HG02943 (cell line): ENCODE results near the gene TAPT1.
"Not testable (repeated sequence)": the region's sequence is repeated elsewhere in the genome, so short reads cannot be mapped to it uniquely, and the experiment has no call there.

ENCODE experiments used
- ATAC-seq: cut with Tn5 transposase; IDR thresholded peaks from one replicate; pipeline ENCODE4 v1.9.1; 2021; ENCODE audit warnings: mild to moderate bottlenecking, low read depth, moderate library complexity; ENCODE audit not compliant: unreplicated experiment

TAPT1 gene, protein sequence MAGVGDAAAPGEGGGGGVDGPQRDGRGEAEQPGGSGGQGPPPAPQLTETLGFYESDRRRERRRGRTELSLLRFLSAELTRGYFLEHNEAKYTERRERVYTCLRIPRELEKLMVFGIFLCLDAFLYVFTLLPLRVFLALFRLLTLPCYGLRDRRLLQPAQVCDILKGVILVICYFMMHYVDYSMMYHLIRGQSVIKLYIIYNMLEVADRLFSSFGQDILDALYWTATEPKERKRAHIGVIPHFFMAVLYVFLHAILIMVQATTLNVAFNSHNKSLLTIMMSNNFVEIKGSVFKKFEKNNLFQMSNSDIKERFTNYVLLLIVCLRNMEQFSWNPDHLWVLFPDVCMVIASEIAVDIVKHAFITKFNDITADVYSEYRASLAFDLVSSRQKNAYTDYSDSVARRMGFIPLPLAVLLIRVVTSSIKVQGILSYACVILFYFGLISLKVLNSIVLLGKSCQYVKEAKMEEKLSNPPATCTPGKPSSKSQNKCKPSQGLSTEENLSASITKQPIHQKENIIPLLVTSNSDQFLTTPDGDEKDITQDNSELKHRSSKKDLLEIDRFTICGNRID

DNA sequence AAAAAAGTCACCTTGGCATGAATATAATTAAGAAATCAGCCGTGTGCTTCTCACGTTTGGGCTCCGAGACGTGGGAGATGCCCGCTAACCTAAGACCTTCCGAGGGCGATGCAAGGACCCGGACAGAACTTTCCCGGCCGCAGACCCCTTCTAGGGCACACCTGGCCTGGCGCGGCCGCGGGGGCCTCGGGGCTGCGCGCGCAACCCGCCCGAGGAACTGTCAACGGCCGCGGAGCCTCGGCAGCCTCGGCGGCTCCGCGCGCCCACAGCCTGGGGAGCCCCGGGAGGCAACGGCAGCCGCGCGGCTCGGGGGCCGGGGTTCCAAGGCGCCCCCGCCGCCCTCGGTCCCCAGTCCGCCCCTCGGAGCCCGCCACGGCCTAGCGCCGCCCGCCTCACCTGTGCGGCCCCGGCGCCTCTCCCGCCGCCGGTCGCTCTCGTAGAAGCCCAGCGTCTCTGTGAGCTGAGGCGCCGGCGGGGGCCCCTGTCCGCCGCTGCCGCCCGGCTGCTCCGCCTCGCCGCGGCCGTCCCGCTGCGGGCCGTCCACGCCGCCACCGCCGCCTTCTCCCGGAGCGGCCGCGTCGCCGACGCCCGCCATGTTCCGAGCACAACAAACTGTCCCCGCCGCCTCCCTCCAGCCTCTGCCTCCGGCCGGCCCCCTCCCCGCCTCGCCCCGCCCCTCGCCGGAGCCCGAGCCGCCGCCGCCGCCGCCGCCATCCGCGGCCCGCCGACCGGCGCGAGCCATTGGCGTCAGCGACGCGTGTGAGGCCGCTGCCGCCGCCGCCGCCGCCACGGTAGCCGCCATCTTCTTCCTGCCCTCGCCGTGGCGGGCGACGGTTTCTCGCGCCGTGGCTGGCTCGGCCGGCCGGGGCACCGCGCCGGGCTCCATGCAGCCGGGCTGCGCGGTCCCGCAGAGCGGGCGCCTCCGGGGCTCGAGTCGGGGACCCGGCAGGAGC lies at the start of gene TAPT1:
Gene TAPT1 (minus strand): TSS at position 609 of the 953 bp plus-strand sequence. CDS start 14 bp downstream, at position 595.
- ATAC-seq, result peak; percentile 59

DNA sequence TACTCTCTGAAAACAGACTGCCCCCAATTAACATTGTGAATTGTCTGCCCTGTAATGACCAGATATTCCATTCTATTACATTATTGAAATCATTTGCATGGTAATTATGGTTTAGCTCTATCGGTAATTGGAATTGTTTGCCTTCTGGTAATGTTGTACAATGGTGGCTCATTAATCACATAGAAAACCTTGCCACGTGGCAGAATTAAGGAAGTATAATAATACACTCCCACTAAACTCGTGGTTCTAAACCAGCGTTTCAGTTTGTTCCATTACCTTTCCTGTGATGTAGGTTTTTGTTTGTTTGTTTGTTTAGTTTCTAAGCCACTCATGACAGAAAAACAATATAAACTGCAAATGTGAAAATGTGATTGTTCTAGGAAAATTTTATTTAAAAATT lies 45.1 kb upstream of the TAPT1 start:
- no peak for ATAC-seq

DNA sequence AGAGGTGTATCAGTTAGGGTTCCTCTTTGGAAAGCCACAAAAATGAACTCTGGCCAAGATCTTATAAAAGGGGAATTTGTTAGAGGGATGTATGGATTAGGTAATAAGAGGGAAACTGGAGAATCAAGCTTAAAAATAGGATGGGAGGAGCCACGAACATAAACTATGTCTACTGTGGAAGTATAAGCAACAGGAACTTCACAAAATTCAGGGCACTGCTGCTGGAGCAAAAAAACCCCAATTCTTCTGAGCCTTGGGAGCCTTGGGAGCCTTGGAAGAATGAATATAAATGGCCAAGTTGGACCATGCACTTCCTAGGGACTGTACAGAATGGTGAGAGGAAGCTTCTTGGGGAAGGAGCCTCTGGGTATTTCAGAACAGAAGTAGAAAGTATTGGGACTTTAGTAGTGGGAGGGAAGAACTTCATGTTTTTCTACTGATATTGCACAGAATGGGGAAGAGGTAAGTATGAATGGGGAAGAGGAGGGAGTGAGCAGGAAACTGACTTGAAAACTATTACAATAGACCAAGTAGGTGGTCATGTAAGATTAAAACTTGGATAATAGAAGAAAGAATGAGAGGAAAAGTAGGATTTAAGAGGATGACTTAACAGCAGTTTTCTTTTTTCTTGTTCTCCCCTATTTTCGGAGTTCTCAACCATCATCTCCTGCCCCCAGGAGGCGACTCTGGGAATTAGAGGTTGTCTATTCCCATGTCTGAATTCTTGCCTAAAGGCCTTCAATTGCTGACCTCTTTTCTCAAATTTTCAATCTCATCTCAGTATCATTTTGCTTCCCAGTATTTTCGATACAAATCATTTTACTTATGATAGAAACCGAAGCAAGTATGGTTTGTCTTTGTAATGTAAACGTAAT lies 44.4 kb upstream of the TAPT1 start:
- no peak for ATAC-seq

GRCh38 chr4:16269742-16270453 lies 43.6 kb upstream of the TAPT1 start:
- ATAC-seq, result not testable (repeated sequence)

- no peak for ATAC-seq
Measured at GRCh38 chr4:16269240-16269639, 43.0 kb upstream of the TAPT1 start.

DNA sequence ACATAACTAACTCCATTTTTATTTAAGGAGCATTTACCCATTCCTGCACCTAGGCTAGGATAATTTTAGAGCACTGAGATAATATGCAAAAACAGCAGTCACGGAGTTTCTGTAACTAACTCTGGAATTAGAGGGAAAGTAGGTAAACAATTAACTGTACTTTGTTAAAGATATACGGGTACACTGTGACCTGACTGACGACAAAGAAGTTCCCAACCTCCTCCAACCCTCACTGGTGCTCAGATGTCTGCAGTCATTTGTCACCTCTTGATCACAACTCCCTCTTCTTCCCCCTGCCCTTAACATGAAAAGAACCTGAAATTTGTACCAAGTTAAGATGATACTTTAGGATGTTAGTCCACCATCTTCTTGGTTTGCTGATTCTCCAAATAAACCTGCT lies 42.0 kb upstream of the TAPT1 start:
- no peak for ATAC-seq

GRCh38 chr4:16267639-16268038 lies 41.4 kb upstream of the TAPT1 start:
- no peak for ATAC-seq

- no peak for ATAC-seq
Measured at GRCh38 chr4:16265820-16266219, 39.5 kb upstream of the TAPT1 start.

DNA sequence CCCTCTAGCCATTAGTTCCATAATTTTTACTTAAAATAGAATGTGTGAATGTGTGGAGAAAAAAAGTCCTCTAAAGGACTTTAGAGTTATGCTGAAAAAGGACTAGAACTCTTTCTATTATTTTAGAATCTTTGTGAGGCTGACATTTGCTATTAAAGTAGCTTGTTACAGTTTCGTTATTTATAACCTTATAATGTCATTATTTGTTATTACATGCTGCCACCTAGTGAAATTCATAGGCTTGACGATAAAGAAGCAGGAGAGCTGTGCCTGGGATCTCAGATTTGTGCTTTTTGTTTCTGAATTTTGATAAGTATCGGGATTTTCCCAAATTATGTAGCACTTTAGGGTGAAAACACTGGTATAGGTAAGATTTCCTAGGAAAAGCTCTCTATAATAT lies 38.5 kb upstream of the TAPT1 start:
- no peak for ATAC-seq

- no peak for ATAC-seq
Measured at GRCh38 chr4:16263056-16263455, 36.8 kb upstream of the TAPT1 start.

- no peak for ATAC-seq
Measured at GRCh38 chr4:16262188-16262587, 35.9 kb upstream of the TAPT1 start.

- no peak for ATAC-seq
Measured at GRCh38 chr4:16261313-16261878, 35.1 kb upstream of the TAPT1 start.

GRCh38 chr4:16259889-16260246 lies 33.6 kb upstream of the TAPT1 start:
- no peak for ATAC-seq

GRCh38 chr4:16259241-16259888 lies 33.1 kb upstream of the TAPT1 start:
- no peak for ATAC-seq

DNA sequence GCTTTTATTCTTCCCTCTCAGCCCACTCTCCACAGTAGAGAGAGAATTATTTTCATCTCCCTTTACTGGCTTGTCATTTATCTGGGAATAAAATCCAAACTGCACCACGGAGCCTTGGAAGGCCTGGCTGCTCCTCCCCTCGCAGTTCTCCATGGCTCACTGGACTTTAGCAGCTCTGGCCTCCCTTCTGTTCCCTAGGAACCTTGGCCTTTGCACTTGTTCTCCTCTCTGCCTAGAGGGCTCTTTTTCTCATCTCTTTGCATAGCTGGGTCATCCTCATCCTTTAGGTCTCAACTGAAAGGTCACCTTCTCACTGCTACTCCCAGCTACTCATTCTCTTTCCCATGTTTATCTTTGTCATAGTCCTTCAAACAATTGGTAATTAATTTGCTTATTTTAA lies 31.3 kb upstream of the TAPT1 start:
- ATAC-seq, result no peak

- no peak for ATAC-seq
Measured at GRCh38 chr4:16256343-16256742, 30.1 kb upstream of the TAPT1 start.

- no peak for ATAC-seq
Measured at GRCh38 chr4:16255730-16256129, 29.5 kb upstream of the TAPT1 start.

DNA sequence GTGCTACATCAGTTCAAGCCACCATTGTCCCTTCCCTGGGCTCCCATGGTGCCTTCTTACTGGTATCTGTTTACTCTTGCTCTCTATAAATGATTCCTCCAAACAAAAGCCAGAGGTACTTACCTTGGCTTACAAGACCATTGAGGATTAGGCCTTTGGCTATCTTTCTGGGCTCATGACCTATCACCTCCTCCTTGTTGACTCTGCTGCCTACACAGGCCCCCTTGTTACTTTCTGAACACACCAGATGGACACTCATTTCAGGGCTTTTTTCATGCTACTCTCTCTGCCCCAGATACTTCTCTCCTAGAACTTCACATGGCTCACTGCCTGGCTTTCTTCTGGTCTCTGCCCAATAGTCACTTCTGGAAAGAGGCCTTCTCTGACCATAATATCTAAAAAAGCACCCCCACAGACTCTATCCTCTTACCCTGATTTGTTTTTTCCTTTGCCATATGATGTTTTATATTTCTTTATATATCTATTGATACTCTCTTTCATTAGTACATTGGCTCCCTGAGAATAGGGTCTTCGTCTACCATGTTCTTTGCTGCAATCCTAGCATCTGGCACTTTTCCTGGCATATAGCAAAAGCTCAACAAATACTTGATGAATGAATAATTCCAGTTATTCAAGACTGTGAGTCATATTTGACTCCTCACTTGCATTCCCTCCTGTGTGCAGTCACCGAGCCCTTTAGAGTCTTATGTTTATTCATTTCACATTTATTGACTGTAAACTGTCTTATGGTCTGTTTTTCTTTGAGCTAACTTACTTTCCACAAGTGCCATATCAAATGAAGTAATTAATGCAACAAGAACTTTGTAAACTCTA lies 27.1 kb upstream of the TAPT1 start:
- ATAC-seq, result no peak
